Fibroblast of upper back skin (primary cell): Measurements from ENCODE around the gene GRK6.

Source experiments
- DNase-seq: peaks from one replicate; pipeline ENCODE4 v3.0.0-alpha.2; 2013

GRK6 gene

DNA sequence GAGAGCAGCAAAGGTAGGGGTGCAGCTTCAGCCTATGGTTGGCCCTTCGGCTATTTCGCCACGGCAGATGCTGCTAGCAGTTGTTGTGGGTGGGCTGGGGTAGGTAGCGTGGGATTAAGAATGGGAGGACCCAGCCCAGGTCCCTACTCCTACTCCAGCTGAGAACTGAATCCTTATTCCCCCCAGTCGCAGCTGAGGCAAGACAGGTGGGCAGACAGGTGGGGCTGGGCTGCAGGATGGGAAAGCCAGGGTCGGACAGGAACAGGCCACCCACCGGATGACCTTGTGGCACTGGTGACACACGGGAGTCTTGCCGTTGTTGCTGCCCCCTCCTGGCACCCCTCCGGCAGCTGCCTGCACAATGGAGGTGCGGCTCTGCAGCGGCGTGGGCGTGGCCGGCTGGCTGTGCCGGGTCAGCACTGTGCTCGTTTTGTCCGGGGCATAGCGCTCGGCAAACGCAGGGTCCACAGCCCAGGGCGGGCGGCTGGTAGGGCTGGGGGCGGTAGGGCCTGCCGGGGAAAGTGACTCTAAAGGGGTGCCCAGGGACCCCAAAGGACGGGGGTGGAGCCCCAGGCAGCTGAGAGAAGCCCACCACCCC is 62.7 kb downstream of the GRK6 start:
- no peak for DNase-seq

DNA sequence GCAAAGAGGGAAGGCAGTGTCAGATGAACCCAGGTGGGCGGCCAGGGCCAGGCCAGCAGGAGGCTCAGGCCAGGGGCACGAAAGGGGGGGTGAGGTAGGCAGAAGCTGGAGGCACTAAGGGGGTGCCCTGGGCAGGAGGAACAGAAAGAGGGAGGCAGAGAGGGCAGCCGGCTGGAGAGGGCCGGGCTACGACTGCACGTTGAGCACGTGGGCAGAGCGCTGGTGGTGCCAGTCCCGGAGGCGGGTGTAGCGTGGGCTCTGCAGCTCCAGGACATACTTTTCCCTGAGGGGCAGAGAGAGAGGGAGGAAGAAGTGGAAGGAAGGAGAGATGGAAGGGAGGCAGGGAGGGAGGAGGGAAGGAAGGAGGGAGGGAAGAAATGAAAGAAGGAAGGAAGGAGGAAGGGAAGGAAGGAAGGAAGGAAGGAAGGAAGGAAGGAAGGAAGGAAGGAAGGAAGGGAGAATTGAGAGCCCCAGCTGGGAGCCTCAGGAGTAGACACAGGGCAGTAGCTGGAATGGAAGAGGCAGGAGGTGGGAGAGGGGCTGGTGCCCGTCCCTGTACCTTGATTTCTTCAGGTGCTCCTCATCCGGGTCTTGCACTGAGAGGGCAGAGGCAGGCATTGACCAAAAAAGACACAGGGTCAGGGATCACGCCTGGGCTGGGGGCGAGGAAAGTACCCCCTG is 64.0 kb downstream of the GRK6 start:
- DNase-seq = no peak

DNA sequence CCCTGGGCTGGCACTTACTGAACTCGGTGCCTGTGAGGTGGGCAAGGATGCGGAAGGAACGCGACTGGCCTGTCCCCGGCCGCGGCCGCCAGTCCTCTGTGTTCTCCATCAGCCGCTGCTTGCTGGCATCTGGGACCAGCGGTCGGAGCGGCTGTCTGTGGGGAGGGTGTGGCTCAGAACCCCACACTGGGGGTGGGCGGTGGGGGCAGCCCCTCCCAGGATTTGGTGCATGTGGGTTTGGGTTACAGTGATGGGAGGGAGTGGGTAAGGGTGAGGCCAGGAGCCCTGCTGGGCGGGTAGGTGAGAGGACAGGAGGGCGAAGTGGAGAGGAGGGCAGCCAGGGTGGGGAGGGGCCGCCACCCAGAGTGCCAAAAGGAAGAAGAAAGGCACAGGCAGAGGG is 64.5 kb downstream of the GRK6 start:
- DNase-seq = no peak

DNA sequence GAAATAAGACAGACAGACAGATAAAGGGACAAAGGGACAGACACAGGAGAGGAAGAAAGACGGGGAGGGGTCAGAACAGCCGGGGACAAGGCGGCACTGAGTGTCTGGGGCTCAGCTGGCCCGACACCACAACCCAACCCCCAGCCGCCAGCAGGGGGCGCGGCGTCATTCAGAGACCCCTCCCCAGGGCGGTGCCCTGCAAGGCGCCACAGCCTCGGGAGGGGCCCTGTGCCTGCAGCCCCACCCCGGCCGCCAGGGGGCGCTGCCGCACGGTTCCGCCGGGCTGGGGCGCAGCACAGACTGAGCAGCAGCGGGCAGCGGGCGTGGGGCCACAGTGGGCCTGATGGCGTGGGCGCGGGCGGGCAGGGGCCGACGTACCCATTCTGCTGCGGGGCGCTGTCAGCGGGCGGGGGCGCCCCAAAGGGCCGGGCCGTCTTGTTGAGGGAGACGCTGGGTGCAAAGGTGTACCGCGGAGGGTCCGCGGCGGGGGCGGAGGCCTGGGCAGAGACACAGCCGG is 65.0 kb downstream of the GRK6 start:
- DNase-seq = peak; percentile 56

DNA sequence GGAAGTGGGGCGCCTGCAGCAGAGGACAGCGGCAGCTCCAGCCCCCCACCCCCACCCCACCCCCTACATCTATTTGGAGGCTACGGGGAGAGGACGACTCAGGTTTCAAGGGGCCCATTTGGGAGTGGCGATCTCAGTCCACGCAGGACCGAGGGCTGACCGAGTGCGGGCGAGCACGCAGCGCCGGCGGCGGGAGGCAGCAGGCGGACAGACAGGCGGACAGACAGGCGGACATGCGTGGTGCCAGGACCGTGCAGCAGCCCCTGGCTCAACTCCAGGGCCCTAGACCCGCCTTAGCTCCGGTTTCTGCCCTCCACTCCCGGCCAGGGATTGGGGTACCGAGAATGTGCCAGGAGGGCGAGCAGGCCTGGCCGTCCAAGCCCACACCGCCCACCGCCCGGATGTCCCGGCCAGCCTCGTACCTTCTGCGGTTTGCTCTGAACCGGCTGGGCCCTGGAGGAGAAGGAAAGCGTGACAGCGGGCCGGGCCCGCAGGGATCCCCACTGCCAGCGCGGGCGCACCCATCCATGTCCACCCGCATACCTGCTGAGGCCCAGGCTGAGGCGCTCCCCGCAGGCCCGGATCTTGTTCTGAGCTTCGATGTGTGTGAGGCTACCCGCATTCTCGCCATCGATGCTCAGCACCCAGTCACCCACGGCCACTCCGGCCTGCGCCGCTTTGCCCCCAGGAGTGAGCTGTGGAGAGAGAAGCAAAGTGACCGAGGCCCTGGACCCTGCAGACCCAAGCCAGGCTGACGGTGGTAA is 65.7 kb downstream of the GRK6 start:
- DNase-seq = no peak
